ENCODE data around the gene DFFB. TPM values are rescaled to one million over a fixed set of nuclear protein-coding genes. Genes with fewer than 3 reads are reported as not detected.

The DFFB gene
- total RNA-seq, 3 donors from 2014 or later (not counting 1 experiment from before 2014, with no cell fraction given): 18.3 to 27.8 (median 18.5) TPM

GRCh38 chr1:3919706-3920105 is 62.4 kb downstream of the DFFB start:
- H3K9me3 ChIP-seq (ENCODE audit: control insufficient read depth, insufficient read depth, low read length): no peaks in the 10 kb centered on the region
- no peaks in the 10 kb centered on the region for H3K36me3 ChIP-seq (ENCODE audit: control insufficient read depth, insufficient read depth, low read length)
- no peak overlapping the region for H3K27ac ChIP-seq (ENCODE audit: low read length)
- WGBS (ENCODE audit: insufficient coverage): 75% methylated on average over 4 of the region's 5 CpGs
- TF ChIP-seq, protein P1, sequence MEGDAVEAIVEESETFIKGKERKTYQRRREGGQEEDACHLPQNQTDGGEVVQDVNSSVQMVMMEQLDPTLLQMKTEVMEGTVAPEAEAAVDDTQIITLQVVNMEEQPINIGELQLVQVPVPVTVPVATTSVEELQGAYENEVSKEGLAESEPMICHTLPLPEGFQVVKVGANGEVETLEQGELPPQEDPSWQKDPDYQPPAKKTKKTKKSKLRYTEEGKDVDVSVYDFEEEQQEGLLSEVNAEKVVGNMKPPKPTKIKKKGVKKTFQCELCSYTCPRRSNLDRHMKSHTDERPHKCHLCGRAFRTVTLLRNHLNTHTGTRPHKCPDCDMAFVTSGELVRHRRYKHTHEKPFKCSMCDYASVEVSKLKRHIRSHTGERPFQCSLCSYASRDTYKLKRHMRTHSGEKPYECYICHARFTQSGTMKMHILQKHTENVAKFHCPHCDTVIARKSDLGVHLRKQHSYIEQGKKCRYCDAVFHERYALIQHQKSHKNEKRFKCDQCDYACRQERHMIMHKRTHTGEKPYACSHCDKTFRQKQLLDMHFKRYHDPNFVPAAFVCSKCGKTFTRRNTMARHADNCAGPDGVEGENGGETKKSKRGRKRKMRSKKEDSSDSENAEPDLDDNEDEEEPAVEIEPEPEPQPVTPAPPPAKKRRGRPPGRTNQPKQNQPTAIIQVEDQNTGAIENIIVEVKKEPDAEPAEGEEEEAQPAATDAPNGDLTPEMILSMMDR (IDR thresholded peaks at IDR 0.05): no peak
- Mint-ChIP-seq H3K4me1 (no peaks in the 10 kb centered on the region), H3K36me3 (no peaks in the 10 kb centered on the region), H3K4me3 (no peak overlapping the region), H3K9me3 (no peaks in the 10 kb centered on the region), H3K27ac (no peak overlapping the region), H3K27me3 (ENCODE audit: low read depth in 2 of 2) (peaks cover 0 to 3% of the 10 kb centered on the region in 2 donors)
- no peak overlapping the region for H3K4me3 ChIP-seq (ENCODE audit: low read length)
- intact Hi-C loops (cut with micrococcal nuclease): no loop called here
- ATAC-seq (no peak), DNase-seq (no peak)
- no peaks in the 10 kb centered on the region for H3K27me3 ChIP-seq (ENCODE audit: control insufficient read depth, insufficient read depth, low read length)
- no peaks in the 10 kb centered on the region for H3K4me1 ChIP-seq (ENCODE audit: control insufficient read depth, insufficient read depth, low read length)

- Histone ChIP-seq H3K4me1 (ENCODE audit: control insufficient read depth, insufficient read depth, low read length) (no peaks in the 10 kb centered on the region), H3K4me3 (ENCODE audit: low read length) (no peak overlapping the region), H3K27ac (ENCODE audit: low read length) (no peak overlapping the region), H3K36me3 (ENCODE audit: control insufficient read depth, insufficient read depth, low read length) (no peaks in the 10 kb centered on the region), H3K27me3 (ENCODE audit: control insufficient read depth, insufficient read depth, low read length) (no peaks in the 10 kb centered on the region), H3K9me3 (ENCODE audit: control insufficient read depth, insufficient read depth, low read length) (no peaks in the 10 kb centered on the region)
- ATAC-seq (no peak), DNase-seq (no peak)
- Mint-ChIP-seq H3K4me1 (no peaks in the 10 kb centered on the region), H3K36me3 (no peaks in the 10 kb centered on the region), H3K27ac (no peak overlapping the region), H3K4me3 (no peak overlapping the region), H3K27me3 (ENCODE audit: low read depth in 2 of 2) (peaks cover 0 to 3% of the 10 kb centered on the region in 2 donors), H3K9me3 (no peaks in the 10 kb centered on the region)
- WGBS (ENCODE audit: insufficient coverage): 69% methylated on average over 8 of the region's 8 CpGs
- intact Hi-C loops (cut with micrococcal nuclease): no loop called here
- TF ChIP-seq, protein P1 (IDR thresholded peaks at IDR 0.05): no peak
Observed at GRCh38 chr1:3921765-3922164, 64.5 kb downstream of the DFFB start.

- TF ChIP-seq, protein P1 (IDR thresholded peaks at IDR 0.05): no peak
- Histone ChIP-seq H3K4me3 (ENCODE audit: low read length) (no peak overlapping the region), H3K27me3 (ENCODE audit: control insufficient read depth, insufficient read depth, low read length) (no peaks in the 10 kb centered on the region), H3K4me1 (ENCODE audit: control insufficient read depth, insufficient read depth, low read length) (no peaks in the 10 kb centered on the region), H3K36me3 (ENCODE audit: control insufficient read depth, insufficient read depth, low read length) (no peaks in the 10 kb centered on the region), H3K9me3 (ENCODE audit: control insufficient read depth, insufficient read depth, low read length) (no peaks in the 10 kb centered on the region), H3K27ac (ENCODE audit: low read length) (no peak overlapping the region)
- no peak overlapping the region for H3K27ac Mint-ChIP-seq
- DNase-seq (peak in 1 of 2 donors; percentile 41), ATAC-seq (no peak)
- H3K4me3 Mint-ChIP-seq: no peak overlapping the region
- H3K4me1 Mint-ChIP-seq: no peaks in the 10 kb centered on the region
- intact Hi-C loops (cut with micrococcal nuclease): no loop called here
- no peaks in the 10 kb centered on the region for H3K36me3 Mint-ChIP-seq
- WGBS (ENCODE audit: insufficient coverage): 84% methylated on average over 5 of the region's 6 CpGs
- H3K27me3 Mint-ChIP-seq (ENCODE audit: low read depth in 2 of 2): peaks cover 0 to 3% of the 10 kb centered on the region in 2 donors
- no peaks in the 10 kb centered on the region for H3K9me3 Mint-ChIP-seq
Observed at GRCh38 chr1:3922201-3922725, 65.0 kb downstream of the DFFB start.

DNA sequence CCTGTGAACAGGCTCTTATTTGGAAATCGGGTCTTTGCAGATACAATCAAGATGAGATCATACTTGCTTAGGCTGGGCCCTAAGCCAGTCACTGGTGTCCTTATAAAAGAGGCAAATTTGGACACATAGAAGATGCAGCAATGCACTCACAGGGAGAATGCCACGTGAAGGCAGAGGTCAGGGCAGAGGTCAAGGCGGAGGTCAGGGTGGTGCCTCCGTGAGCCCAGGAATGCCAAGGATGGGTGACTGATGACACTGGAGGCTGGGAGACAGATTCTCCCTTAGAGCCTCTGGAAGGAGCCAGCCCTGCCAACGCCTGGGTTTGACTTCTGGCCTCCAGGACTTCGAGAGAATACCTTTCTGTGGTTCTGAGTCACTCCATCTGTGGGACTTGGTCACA is 65.6 kb downstream of the DFFB start:
- DNase-seq (no peak), ATAC-seq (no peak)
- H3K27ac ChIP-seq (ENCODE audit: low read length): no peak overlapping the region
- Mint-ChIP-seq H3K4me1 (no peaks in the 10 kb centered on the region), H3K27ac (no peak overlapping the region), H3K9me3 (no peaks in the 10 kb centered on the region), H3K27me3 (ENCODE audit: low read depth in 2 of 2) (peaks cover 0 to 3% of the 10 kb centered on the region in 2 donors), H3K36me3 (no peaks in the 10 kb centered on the region), H3K4me3 (no peak overlapping the region)
- H3K4me1 ChIP-seq (ENCODE audit: control insufficient read depth, insufficient read depth, low read length): no peaks in the 10 kb centered on the region
- no peak overlapping the region for H3K4me3 ChIP-seq (ENCODE audit: low read length)
- H3K9me3 ChIP-seq (ENCODE audit: control insufficient read depth, insufficient read depth, low read length): no peaks in the 10 kb centered on the region
- WGBS (ENCODE audit: insufficient coverage): 84% methylated on average over 6 of the region's 6 CpGs
- no peaks in the 10 kb centered on the region for H3K27me3 ChIP-seq (ENCODE audit: control insufficient read depth, insufficient read depth, low read length)
- no peaks in the 10 kb centered on the region for H3K36me3 ChIP-seq (ENCODE audit: control insufficient read depth, insufficient read depth, low read length)
- TF ChIP-seq, protein P1 (IDR thresholded peaks at IDR 0.05): no peak
- intact Hi-C loops (cut with micrococcal nuclease): no loop called here

All from natural killer cell (primary cell).